ENCODE measurements around the gene UROC1.

DNA sequence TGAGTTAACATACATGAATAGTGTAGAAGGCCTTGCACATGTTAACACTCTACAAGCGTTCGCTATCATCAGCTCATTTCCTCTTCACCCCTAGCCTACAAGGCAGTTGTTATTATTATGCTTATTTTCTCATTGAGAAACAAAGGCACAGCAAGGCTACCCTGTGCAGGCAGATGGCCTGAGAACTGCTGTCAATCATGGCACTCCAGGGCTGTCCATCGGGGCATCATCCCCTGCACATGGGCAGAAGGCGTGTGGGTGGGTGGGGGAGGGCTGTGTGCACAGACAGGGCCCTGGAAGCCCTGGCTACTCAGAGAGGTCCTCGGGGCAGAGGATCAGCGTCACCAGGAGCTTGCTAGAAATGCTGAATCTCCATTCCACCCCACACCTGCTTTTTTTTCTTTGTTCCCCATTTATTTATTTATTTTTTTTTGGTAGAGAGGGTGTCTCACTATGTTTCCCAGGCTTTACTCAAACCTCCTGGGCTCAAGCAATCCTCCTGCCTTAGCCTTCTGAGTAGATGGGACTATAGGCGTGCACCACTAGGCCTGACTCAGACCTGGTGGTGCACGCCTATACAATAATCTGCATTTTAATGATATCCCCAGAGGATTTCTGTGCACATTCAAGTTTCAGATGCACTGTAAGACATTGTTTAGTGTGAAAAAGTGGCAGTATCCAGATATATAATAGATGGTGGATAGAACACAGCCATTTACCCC, 32.2 kb downstream of the UROC1 start:
- TF ChIP-seq POLR2AphosphoS5 (IDR thresholded peaks at IDR 0.05; ENCODE audit: low read depth, low read length), result no peak
- TF ChIP-seq SIN3A (IDR thresholded peaks at IDR 0.05; ENCODE audit: borderline replicate concordance, insufficient read depth, low read length), result no peak
- no peak for TF ChIP-seq FOXP2 (optimal IDR thresholded peaks at IDR 0.05; ENCODE audit: borderline replicate concordance, extremely low read depth, extremely low read length, insufficient read depth)
- no peak for TF ChIP-seq TAF1 (IDR thresholded peaks at IDR 0.05; ENCODE audit: borderline replicate concordance, insufficient read depth, low read length)
- TF ChIP-seq, protein P1, sequence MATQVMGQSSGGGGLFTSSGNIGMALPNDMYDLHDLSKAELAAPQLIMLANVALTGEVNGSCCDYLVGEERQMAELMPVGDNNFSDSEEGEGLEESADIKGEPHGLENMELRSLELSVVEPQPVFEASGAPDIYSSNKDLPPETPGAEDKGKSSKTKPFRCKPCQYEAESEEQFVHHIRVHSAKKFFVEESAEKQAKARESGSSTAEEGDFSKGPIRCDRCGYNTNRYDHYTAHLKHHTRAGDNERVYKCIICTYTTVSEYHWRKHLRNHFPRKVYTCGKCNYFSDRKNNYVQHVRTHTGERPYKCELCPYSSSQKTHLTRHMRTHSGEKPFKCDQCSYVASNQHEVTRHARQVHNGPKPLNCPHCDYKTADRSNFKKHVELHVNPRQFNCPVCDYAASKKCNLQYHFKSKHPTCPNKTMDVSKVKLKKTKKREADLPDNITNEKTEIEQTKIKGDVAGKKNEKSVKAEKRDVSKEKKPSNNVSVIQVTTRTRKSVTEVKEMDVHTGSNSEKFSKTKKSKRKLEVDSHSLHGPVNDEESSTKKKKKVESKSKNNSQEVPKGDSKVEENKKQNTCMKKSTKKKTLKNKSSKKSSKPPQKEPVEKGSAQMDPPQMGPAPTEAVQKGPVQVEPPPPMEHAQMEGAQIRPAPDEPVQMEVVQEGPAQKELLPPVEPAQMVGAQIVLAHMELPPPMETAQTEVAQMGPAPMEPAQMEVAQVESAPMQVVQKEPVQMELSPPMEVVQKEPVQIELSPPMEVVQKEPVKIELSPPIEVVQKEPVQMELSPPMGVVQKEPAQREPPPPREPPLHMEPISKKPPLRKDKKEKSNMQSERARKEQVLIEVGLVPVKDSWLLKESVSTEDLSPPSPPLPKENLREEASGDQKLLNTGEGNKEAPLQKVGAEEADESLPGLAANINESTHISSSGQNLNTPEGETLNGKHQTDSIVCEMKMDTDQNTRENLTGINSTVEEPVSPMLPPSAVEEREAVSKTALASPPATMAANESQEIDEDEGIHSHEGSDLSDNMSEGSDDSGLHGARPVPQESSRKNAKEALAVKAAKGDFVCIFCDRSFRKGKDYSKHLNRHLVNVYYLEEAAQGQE (IDR thresholded peaks at IDR 0.05; ENCODE audit: insufficient read depth in 1 of 2, low read depth in 2 of 2, low read length in 2 of 2), result no peak

Data from PFSK-1 (cell line).